Fibroblast of skin of left quadriceps (primary cell): ENCODE measurements around the gene TC2N.
"Not testable (repeated sequence)": the region's sequence is repeated elsewhere in the genome, so short reads cannot be mapped to it uniquely, and the experiment has no call there.

Experiments
- DNase-seq, 2 experiments: peaks; one replicate each; pipeline ENCODE4 v3.0.0-alpha.2; 2013; ENCODE audit warnings: low read depth in 2 of 2

TC2N gene

DNA sequence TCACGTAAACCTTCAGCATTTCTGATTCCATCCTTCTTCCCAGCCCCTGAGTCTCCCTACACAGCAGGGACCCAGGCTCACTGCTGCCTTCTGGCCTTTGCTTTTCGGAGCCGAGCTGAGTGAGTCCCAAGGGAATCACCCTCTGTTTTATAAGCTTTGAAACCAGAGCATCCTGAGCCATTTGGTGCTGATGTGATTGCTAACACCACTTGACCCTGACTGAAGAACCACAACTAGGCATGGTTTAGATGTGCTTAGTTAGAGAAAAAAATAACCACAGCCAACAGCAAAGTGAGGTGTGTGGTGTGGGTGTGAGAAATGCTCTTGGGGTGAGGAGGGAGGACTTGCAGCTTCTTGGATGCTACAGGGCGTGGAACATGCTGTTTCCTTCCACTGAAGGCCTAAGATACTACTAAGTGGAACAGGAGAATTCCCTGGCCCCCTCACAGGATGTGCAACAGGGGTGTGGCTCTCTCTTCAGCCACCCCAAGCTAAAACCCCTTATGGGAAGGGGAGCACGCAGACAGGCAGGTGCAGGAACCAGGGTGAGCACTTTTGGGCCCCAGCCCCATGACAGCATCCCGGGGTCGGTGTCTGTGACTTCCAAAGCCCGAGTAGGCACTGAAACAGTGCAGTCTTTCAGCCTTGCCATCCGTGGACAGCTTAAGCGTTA is at the start of gene TC2N:
TC2N (minus strand) TSS at position 221 of the 673 bp plus-strand sequence. CDS start 53,767 bp downstream, outside the sequence.
- no peak for DNase-seq

DNA sequence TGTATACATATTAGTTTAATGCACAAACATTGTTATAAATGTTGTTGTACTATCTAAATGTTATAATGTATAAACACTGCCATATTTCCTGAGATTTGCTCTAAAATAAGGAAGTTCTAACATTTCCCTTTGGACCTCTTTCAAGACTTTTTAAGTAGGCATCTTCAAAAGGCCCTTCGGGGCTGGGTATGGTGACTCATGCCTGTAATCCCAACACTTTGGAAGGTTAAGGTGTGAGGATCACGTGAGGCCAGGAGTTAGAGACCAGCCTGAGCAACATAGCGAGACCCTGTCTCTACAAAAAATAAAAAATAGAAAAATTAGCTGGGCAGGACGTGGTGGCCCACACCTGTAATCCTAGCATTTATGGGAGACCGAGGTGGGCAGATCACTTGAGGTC is 44.7 kb upstream of the TC2N start:
- no peak for DNase-seq

DNA sequence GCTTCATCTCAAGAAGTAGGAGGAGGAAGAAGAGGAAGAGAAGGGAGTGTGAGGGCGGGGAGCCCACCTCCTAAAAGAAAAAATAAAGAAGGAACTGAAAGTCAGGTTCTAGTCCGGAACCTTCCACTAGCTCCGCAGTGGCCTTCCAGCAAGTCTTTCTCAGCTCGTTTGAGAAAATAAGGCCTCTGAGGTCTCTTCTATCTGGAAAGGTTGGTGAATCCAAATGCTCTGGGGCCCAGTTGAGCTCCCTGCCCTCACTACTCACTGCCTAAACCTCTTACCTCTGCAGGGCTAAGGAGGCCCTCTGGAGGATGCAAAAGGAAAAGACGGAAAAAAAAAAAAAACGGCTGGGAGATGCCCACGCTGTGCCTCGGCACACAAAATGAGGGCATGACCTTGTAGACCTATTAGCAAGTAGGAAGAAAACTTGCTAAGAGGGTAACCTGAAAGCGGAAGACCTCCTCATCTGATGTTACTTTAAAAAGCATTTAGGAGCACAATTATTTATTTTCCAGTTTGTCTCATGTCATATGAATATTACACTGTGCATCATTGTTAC is 44.2 kb upstream of the TC2N start:
- DNase-seq: no peak

DNA sequence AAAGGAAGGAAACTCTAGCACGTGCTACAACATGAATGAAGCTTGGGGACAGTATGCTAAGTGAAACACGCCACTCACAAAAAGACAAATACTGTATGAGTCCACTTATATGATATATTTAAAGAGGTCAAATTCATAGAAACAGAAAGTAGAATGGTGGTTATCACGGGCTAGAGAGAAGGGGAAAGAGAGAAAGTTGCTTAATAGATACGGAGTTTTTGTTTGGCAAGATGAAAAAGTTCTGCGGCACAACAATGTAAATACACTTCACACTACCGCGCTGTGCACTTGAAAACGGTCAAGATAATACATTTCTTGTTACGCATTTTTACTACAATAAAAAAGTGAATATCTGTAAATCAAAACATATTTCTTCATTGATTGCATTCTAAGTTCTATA is 42.9 kb upstream of the TC2N start:
- DNase-seq: no peak

DNA sequence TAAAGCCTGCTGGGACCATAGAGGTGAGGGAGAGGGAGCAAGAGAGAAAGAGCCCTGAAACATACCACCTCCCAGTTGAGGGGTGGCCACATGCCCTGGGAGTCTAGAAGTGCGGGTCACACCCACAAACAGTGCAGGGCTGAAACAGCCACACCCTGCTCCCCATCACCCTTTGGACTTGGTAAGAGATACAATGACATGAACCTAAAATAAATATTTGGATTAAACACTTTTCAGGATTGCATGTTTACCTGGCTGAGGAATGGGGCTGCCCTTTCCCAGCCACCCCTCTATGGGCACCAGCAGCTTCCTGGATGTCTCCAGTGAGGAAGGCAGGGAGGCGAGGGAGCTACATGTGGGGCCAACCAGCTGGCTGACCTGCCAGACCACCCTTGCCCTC is 39.0 kb upstream of the TC2N start:
- DNase-seq: no peak

DNA sequence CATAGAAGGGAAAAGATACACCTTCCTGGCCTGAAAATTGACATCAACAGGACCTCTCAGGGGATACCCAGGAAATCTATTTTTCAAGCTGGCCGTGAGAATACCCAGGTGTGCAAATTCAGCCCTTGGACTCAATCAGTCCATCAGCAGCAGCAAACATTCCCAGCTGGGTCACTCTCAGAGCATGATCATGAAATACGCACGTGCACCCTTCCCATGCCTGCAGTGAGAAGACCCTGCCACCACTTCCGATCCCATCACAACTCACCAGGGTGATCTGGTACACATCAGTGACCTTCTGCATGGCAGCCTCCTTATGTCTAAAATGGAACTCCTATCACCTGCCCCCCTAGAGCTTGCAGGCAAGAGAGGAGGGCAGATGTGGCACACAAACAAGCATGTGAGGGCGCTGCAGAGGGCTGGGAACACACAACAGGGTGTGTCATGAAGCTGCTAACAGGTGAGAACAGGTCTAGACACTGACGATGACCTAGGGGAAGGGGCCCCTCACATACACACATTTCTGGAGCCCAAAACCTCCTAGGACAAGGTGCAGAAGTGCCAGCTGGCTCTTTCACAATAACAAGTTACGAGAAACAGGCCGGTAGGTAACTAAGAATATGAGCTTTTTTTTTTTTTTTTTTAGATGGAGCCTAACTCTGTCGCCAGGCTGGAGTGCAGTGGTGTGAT is 37.8 kb upstream of the TC2N start:
- no peak for DNase-seq

DNA sequence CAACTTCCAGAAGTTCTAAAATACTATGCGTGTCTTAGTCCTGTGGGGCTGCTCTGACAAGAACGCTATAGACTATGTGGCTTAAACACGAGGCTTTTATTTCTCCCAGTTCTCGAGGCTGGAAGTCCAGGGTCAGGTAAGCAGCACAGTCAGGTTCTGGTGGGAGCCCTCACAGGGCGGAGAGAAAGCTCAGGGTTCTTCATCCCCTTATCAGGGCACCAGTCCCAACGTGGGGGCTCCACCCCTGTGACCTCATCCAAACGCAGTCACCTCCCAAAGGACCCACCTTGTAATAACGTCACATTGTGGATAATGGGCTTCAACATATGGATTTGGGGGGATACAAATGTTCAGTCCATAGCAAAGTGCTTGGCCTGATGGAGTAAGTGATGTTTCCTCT is 37.1 kb upstream of the TC2N start:
- no peak for DNase-seq

DNA sequence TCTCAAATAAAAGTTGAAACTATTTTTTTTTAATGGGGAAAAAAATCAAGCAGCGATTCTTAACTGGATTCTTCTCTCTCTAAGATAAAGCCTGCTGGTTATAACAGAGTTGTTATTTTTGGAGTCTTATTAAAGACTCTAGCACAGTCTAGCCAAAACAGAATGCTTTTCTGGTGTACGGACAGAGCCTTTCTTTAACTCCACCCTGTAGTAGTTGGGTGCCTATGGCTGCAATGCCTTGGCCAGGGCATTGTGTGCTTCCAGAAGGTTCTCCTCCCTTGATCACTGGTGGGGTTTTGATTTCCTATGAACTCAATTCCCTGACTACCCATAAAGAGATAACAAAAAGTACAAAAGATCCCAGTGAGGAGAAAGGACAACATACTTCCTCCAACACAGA is 35.7 kb upstream of the TC2N start:
- DNase-seq: no peak

DNA sequence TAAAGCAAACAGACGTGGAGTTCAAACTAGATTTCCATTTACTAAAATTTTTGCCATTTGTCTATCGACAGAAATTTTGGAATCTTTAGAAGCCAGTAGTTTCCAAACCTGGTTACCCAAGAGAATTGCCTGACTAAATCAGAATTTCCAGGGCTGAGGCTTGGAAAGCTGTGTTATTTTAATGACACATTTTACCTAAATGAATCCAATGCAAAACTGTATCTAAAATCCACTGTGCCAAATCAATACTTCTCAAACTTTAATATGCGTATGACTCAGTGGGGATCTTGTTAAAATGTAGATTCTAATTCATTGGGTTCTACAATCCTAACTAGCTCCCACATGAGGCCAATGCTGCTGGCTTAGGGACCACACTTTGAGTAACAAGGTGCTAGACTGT is 35.0 kb upstream of the TC2N start:
- no peak for DNase-seq

DNA sequence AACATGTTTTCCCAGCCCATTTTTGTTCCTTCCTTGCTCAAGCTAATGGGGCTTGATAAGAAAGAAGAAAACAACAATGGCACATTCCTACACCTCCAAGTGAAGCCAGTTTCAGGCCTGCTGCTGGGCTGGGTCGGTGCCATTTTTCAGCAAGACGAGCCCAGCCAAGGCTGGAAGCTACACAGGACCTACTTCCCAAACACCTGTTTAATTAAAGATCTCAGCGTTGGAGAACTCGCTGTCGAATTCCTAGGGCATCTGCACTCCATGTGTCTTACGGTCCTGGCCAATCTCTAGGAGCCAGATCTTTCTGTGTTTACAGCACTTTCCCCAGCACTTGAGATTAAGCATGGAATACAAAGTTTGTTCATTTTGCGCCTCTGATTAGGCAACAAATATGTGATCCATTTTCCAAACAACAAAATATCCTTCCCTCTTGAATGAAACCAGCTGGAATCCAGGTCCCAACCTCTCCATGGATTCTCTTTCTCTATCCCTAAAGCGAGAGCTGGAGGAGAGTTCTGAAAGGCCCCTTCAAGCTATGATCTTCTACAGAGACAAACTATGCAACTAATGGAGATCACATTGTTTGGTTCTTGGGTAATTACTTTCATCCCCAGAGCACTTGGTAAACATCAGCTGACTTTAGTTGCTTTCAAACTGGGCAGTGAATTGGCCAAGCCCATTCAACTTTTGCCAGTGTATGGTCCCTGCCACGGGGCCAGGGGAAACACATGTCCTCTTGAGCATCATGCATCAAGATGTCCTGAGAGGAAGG is 34.3 kb upstream of the TC2N start:
- DNase-seq: no peak

DNA sequence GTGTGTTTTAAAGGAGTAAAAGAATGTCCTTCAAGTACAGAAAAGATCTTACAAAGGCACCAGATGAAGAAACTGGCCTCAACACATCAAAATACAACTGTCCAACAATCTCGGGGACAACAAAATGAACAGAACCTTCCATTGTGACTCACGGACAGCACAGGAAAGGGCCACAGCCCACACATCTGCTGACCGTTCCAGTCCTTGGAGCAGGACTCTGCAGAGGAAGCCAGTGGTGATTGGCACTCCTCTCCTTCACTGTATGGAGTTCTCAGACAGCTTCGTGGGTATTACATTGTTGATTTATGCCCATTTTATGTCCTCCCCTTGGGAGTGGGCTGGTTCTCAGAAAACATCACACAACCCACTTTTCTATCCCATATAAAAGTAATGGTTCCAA is 32.5 kb upstream of the TC2N start:
- DNase-seq: no peak

DNA sequence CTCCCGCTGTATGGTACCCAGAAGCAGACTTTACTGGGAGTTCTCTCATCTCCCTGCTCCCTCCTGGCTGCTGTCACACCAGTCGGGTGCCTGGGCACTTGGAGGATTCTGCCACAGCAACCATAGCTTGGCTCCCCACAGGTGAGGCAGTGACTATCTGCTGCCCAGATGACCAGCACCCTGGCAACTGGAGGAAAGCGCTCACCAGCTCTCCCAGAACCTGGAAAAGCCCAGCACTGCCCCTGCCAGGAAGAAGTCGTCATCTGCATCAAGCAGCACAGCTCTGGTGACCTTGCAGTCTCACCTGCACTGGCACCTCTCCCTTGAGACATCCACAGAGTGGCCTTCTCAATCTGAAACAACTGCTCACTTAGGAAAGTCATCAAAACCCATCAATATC is 31.9 kb upstream of the TC2N start:
- no peak for DNase-seq

DNA sequence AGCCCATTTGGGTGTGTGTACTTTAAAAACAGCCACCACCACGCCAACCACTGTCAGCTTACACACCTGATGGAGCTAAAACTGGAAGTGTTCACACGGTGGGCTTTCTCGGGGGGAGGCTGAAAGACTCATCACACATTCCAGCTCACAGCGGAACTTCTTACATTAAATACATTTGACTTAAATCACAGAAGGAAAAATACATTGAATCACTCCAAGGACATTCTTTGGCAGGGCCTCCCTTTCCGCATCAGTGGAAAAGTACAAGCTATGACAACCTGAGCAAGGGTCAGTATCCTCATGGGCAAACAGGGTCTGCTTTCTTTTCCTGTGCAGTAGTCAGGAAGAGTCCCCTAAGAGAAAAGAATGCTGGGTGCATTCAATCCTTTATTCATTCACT is 31.0 kb upstream of the TC2N start:
- DNase-seq: no peak

DNA sequence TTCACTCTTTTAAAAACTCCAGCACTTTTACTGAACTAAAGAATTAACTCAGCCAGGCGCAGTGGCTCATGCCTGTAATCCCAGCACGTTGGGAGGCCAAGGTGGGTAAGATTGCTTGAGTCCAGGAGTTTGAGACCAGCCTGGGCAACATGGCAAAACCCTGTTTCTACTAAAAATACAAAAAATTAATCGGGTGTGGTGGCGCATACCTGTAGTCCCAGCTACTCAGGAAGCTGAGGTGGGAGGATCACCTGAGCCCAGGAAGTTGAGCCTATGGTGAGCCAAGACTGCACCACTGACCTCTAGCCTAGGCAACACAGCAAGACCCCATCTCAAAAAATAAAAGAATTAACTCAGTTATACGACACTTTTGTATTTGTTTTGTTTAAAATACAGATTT is 30.4 kb upstream of the TC2N start:
- not testable (repeated sequence) for DNase-seq

DNA sequence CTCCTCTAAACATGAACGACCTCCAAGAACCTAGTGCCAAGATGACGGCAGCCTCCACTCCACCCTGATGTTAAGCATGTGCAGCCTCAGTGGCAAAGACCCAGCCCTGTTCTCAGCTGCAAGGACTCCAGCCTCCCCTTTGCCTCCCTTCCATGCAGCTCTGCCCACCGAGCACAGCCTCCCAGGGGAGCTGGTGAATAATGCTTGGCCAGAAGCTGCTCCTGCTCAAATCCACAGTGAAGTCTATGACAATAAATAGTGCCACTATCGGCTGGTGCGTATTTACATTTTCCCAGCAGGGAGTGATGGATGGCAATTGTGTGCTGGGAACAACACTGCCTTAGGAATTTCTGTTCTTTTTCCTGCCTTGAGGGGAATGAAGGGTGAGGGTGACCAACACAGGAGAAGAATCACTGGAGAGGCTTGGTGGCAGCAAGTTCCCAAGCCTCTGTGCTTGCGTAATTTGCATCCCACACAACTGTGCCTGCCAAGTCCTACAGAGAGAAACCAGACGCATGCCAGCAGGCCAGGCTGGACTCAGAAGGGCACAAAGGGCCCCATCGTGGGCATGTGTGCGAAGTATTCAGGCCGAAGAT is 29.9 kb upstream of the TC2N start:
- DNase-seq: no peak

DNA sequence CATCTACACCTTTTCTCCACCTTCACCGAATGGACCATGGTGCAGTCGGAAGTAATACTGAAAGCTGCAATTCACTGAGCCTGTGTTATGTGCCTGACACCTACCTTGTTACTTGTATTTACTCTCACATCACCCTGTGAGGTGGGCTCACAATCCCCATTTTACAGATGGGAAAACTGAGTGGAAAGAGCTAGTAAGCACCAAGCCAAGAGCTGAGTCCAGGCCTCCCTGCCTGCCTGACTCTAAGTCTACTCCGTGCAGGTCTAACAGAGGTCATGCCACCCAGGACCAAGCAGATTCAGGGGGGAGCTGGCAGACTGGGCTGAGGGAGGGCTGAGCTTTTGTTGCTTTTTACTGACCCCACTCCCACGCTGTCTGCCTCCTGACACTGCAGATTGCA is 29.1 kb upstream of the TC2N start:
- DNase-seq: no peak

DNA sequence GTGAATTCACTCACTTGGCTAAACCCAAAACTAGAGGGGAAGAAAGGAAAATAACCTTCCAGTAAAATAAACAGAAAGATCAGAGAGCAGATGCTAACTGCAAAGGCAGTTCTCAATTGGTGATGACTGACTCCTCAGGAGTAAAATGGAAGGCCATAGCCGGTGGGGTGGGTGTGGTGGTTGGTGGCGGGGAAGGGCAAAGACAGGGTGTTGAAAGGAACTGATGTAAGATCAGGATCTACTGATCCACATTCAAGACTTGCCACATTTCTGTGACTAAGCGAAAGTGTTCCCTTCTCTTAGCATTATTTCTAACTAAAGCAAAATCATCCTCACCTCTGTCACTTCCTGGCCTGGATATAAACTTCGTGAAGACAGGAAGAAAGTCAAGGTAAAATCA is 26.3 kb upstream of the TC2N start:
- DNase-seq: no peak

DNA sequence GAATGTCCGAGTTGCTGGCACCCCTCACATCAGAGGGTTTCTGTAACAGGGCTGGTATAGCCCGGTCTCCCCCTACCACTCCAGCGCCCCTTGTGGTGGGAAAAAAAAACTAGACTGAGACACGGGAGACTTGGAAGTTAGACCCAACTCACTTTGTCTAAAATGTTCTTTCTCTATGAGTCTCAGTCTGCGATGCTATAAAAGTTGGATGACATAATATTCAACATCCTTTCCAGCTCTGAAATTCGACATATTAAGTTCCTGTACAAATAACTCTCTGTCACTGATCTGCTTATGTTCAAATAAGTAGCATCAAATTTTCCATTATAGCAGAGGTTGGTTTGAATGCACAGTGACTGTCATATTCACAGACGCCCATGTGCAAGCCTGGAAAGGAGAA is 25.7 kb upstream of the TC2N start:
- DNase-seq: no peak

DNA sequence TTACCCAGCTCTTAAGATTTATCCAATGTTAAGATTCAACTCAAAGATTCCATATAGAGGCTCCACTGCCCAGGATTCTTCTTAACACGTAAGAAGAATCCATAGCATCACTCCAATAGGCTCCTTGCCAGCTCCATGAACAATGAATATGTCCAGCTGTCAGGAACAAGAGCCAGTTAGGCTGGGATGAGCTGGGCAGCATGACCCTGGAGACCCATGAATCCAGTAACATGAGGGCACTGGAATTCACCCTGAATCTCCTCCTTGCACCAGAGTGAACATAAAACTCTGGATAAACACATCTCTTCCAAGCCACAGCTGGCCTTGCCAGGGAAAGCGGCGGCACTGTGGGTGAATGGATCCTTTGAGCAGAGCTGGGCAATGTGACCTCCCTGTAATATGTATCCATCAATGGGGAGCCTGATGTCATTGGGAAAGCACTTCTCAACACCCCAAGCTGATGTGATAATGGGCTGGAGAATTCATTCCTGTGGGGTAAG is 24.4 kb upstream of the TC2N start:
- no peak for DNase-seq

DNA sequence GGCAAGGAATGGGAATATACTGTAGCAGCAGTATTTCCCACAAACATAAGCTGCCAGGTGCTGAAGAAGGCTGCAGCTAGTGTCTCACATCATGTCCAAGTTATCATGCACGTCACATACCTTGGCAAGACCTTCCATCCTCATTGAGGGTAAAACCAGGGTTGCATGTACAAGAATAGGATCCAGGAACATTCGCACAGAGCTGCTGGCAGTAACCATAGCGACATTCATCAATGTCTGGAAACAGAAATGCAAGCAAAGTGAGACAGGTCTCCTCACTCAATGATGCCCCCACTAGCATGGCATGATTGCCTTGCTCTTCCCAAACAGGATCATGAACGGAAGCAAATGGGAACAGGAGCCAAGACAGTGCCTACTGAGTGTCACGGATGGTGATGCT is 23.8 kb upstream of the TC2N start:
- DNase-seq: no peak

DNA sequence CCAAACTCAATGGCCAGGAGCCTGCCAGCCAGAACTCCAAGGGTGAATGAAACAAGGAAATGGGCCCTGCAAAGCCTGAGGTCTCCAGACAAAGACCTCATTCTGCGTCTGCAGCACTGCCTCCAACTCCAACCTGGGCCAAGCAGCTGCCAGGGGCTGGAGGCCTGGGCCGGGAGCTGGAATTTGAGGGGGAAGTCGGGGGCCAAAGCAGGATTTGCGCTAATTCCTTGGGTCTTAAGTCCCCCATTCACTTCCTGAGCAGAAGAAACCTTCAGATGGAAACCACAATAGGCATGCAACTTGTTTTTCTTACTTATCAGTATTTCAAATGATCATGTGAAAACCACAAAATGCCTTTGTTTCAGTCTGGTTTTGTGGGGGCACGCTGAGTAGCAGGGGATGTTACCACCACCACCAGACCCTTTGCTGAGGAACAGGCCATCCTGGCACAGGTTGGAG is 23.0 kb upstream of the TC2N start:
- no peak for DNase-seq
